ENCODE data around the gene MRPL12. TPM values are rescaled to one million over a fixed set of nuclear protein-coding genes. Genes with fewer than 3 reads are reported as not detected.

Gene MRPL12
- total RNA-seq, 1 experiment from 2014 or later = 157 TPM

- no peak for TF ChIP-seq TCF7L2 (IDR thresholded peaks at IDR 0.05; ENCODE audit: low read depth, low read length)
- TF ChIP-seq SIN3A (IDR thresholded peaks at IDR 0.05; ENCODE audit: borderline replicate concordance, insufficient read depth, low read depth, low read length) = no peak
- TF ChIP-seq REST (IDR thresholded peaks at IDR 0.05; ENCODE audit: insufficient read depth in 1 of 2, low read depth in 2 of 2, low read length in 1 of 2) = no peak
- no peak for TF ChIP-seq CTCF (IDR thresholded peaks at IDR 0.05)
- TF ChIP-seq POLR2AphosphoS5 (IDR thresholded peaks at IDR 0.05; ENCODE audit: low read depth, low read length) = no peak
- DNase-seq (ENCODE audit: low read depth, low spot score) (no peak), ATAC-seq (no peak)
- H3K9me3 ChIP-seq (ENCODE audit: control insufficient read depth, insufficient read depth, low read depth, low read length) = no peaks in the 10 kb centered on the region
- H3K36me3 ChIP-seq (ENCODE audit: control insufficient read depth, insufficient read depth, low read length) = no peaks in the 10 kb centered on the region
- peaks cover 9% of the 10 kb centered on the region for H3K4me1 ChIP-seq (ENCODE audit: control insufficient read depth, insufficient read depth, low read length)
- in situ Hi-C loops (cut with HindIII; ENCODE audit: low pct_unique_long_range_greater_than_20kb, low sequenced_read_pairs) (no loop called here), intact Hi-C loops (cut with micrococcal nuclease; ENCODE audit: unreplicated experiment) (no loop called here)
- H3K4me3 ChIP-seq (ENCODE audit: low read depth in 2 of 2, low read length in 2 of 2) = no peak within 1 kb of the TSS
- ChIA-PET CTCF (no interaction called here), POLR2A (no interaction called here)
- H3K27me3 ChIP-seq (ENCODE audit: control insufficient read depth, insufficient read depth, low read length) = no peaks in the 10 kb centered on the region
- no TSS peak for BruUV-seq (replicated peaks)
- 0 out of 2 replicates have a peak within 1 kb of the TSS, but pooled peaks have one; percentile 9 for H3K27ac ChIP-seq (ENCODE audit: low read length)
Measured at GRCh38 chr17:81656118-81656743, 46.9 kb upstream of the MRPL12 start, which contains the start of gene PDE6G. PDE6G (minus strand) TSS chr17:81656542; CDS start chr17:81653305, 3,237 bp downstream.

GRCh38 chr17:81656835-81657234, 46.3 kb upstream of the MRPL12 start:
- DNase-seq (ENCODE audit: low read depth, low spot score) (no peak), ATAC-seq (no peak)
- POLR2A ChIA-PET = no interaction called here
- Histone ChIP-seq H3K4me3 (ENCODE audit: low read depth in 2 of 2, low read length in 2 of 2) (no peak overlapping the region), H3K9me3 (ENCODE audit: control insufficient read depth, insufficient read depth, low read depth, low read length) (no peaks in the 10 kb centered on the region), H3K27me3 (ENCODE audit: control insufficient read depth, insufficient read depth, low read length) (no peaks in the 10 kb centered on the region), H3K27ac (ENCODE audit: low read length) (no peak overlapping the region), H3K4me1 (ENCODE audit: control insufficient read depth, insufficient read depth, low read length) (peaks cover 8% of the 10 kb centered on the region), H3K36me3 (ENCODE audit: control insufficient read depth, insufficient read depth, low read length) (no peaks in the 10 kb centered on the region)
- intact Hi-C loops (cut with micrococcal nuclease; ENCODE audit: unreplicated experiment) (no loop called here), in situ Hi-C loops (cut with HindIII; ENCODE audit: low pct_unique_long_range_greater_than_20kb, low sequenced_read_pairs) (no loop called here)
- CTCF ChIA-PET = no interaction called here
- TF ChIP-seq TCF7L2 (IDR thresholded peaks at IDR 0.05; ENCODE audit: low read depth, low read length) = no peak
- no peak for TF ChIP-seq CTCF (IDR thresholded peaks at IDR 0.05)
- no TSS peak for BruUV-seq (replicated peaks)
